PFSK-1 (cell line): ENCODE results near the gene DGKA.

ENCODE experiments used
- FOXP2 ChIP-seq: optimal IDR thresholded peaks from 2 replicates; pipeline ENCODE3; 2011; ENCODE audit warnings: borderline replicate concordance, control low read depth, inconsistent platforms; ENCODE audit not compliant: insufficient read depth; ENCODE audit errors: extremely low read length, extremely low read depth
- POLR2AphosphoS5 ChIP-seq: IDR thresholded peaks from 2 replicates; pipeline ENCODE4 v1.6.1; 2012; ENCODE audit warnings: low read depth, mild to moderate bottlenecking, control low read depth, low read length, moderate library complexity
- REST ChIP-seq, 2 experiments: IDR thresholded peaks; 2 replicates each; pipeline versions ENCODE4 v1.6.1 to v1.8.0; 2011 to 2012; ENCODE audit warnings: low read depth in 2 of 2, low read length in 2 of 2, control low read depth in 1 of 2, inconsistent platforms in 1 of 2, mild to moderate bottlenecking in 1 of 2, moderate library complexity in 1 of 2; ENCODE audit not compliant: insufficient read depth in 1 of 2
- SIN3A ChIP-seq: IDR thresholded peaks from 2 replicates; pipeline ENCODE4 v1.6.1; 2012; ENCODE audit warnings: mild to moderate bottlenecking, low read length, moderate library complexity, borderline replicate concordance; ENCODE audit not compliant: insufficient read depth
- TAF1 ChIP-seq: IDR thresholded peaks from 2 replicates; pipeline ENCODE4 v1.6.1; 2012; ENCODE audit warnings: low read length, control low read depth, borderline replicate concordance; ENCODE audit not compliant: insufficient read depth

The DGKA gene

GRCh38 chr12:55983232-55983842 lies 52.4 kb downstream of the DGKA start:
- TF ChIP-seq TAF1 (no peak), SIN3A (no peak)

- TF ChIP-seq SIN3A (no peak), FOXP2 (no peak), REST (IDR thresholded peaks at IDR 0.05; ENCODE audit: insufficient read depth in 1 of 2, low read depth in 2 of 2, low read length in 2 of 2) (no peak), POLR2AphosphoS5 (no peak), TAF1 (no peak)
Observed at GRCh38 chr12:55984861-55985260, 53.9 kb downstream of the DGKA start.

- TF ChIP-seq POLR2AphosphoS5 = no peak
- no peak for TF ChIP-seq SIN3A
- TF ChIP-seq REST (IDR thresholded peaks at IDR 0.05; ENCODE audit: insufficient read depth in 1 of 2, low read depth in 2 of 2, low read length in 2 of 2) = no peak
- no peak for TF ChIP-seq TAF1
- no peak for TF ChIP-seq FOXP2
Observed at GRCh38 chr12:55985341-55985740, 54.4 kb downstream of the DGKA start.

- no peak for TF ChIP-seq POLR2AphosphoS5
- no peak for TF ChIP-seq TAF1
- no peak for TF ChIP-seq FOXP2
- TF ChIP-seq SIN3A = no peak
- TF ChIP-seq REST (IDR thresholded peaks at IDR 0.05; ENCODE audit: insufficient read depth in 1 of 2, low read depth in 2 of 2, low read length in 2 of 2) = no peak
Observed at GRCh38 chr12:55991110-55991509, 60.1 kb downstream of the DGKA start.

GRCh38 chr12:55993230-55993853 lies 62.4 kb downstream of the DGKA start:
- no peak for TF ChIP-seq REST (IDR thresholded peaks at IDR 0.05; ENCODE audit: insufficient read depth in 1 of 2, low read depth in 2 of 2, low read length in 2 of 2)
- TF ChIP-seq POLR2AphosphoS5 = no peak
- no peak for TF ChIP-seq SIN3A
- no peak for TF ChIP-seq TAF1
- no peak for TF ChIP-seq FOXP2
